GM19193 (cell line): Measurements from ENCODE around the gene GSDMA.

Experiments used
- POLR2A ChIP-seq: IDR thresholded peaks from 4 replicates; pipeline ENCODE4 v1.6.1; 2011; ENCODE audit not compliant: insufficient read depth, insufficient read length; ENCODE audit errors: extremely low read depth

The GSDMA gene

GRCh38 chr17:39996162-39996561 lies 33.4 kb downstream of the GSDMA start:
- TF ChIP-seq POLR2A = no peak

DNA sequence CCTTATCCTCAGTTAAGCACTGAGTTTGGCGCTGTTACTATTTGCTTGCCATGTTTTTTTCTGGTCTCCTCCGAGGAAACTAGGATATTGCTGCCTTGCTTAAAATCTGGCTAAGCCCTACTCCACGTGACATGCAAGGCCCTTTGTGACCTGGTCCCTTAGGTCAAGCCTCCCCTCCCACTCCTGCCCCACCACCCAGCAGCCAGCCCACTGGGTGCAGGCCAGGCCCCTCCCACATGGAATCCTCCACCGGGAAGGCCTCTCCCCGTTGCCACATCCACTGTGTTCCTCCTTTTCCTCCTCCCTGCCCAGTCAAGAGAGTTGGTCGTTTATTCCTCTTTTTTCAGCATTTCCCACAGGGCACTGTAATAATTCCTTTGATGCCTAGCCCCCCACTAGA lies 34.0 kb downstream of the GSDMA start:
- TF ChIP-seq POLR2A = no peak

GRCh38 chr17:39997543-39997942 lies 34.7 kb downstream of the GSDMA start:
- no peak for TF ChIP-seq POLR2A

GRCh38 chr17:39999067-39999466 lies 36.3 kb downstream of the GSDMA start:
- no peak for TF ChIP-seq POLR2A

GRCh38 chr17:40000161-40000560 lies 37.4 kb downstream of the GSDMA start:
- TF ChIP-seq POLR2A = no peak

GRCh38 chr17:40004072-40004471 lies 41.3 kb downstream of the GSDMA start:
- TF ChIP-seq POLR2A = no peak

GRCh38 chr17:40004712-40005111 lies 41.9 kb downstream of the GSDMA start:
- no peak for TF ChIP-seq POLR2A

GRCh38 chr17:40005520-40005919 lies 42.7 kb downstream of the GSDMA start:
- TF ChIP-seq POLR2A = no peak

DNA sequence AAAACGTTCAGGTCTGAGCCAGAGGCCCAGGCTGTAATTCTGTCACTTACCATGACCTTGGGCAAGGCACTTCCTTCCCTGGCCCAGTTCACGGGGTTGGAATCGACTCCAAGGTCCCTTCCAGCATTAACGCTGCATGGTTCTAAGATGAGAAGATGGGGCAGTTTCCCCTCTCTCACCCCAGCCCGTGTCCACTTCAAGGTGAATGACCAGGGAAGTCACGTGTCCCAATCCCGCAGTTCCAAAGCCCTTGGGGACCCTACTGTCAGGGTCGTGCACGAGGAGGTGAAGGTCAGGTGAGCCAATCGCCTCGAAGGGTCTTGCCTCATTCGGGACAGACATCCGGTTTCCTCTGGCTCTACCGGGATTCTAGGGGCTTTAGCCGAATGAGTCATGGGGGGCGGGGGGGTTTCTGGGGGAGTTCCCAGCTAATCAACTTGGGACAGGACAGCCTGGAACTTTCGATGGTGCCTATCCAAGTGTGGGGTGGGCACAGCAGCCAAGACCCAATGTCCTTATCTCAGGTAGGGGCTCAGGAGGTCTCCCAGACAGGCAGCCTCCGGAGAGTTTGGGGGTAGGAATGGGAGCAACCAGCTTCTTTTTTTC lies 51.7 kb downstream of the GSDMA start:
- no peak for TF ChIP-seq POLR2A

DNA sequence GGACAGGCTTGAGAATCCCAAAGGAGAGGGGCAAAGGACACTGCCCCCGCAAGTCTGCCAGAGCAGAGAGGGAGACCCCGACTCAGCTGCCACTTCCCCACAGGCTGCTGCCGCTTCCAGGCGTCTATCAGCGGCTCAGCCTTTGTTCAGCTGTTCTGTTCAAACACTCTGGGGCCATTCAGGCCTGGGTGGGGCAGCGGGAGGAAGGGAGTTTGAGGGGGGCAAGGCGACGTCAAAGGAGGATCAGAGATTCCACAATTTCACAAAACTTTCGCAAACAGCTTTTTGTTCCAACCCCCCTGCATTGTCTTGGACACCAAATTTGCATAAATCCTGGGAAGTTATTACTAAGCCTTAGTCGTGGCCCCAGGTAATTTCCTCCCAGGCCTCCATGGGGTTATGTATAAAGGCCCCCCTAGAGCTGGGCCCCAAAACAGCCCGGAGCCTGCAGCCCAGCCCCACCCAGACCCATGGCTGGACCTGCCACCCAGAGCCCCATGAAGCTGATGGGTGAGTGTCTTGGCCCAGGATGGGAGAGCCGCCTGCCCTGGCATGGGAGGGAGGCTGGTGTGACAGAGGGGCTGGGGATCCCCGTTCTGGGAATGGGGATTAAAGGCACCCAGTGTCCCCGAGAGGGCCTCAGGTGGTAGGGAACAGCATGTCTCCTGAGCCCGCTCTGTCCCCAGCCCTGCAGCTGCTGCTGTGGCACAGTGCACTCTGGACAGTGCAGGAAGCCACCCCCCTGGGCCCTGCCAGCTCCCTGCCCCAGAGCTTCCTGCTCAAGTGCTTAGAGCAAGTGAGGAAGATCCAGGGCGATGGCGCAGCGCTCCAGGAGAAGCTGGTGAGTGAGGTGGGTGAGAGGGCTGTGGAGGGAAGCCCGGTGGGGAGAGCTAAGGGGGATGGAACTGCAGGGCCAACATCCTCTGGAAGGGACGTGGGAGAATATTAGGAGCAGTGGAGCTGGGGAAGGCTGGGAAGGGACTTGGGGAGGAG lies 52.5 kb downstream of the GSDMA start, which contains the start of gene CSF3:
Gene CSF3 (plus strand): TSS at position 436 of the 993 bp plus-strand sequence. CDS start 35 bp downstream, at position 471.
- TF ChIP-seq POLR2A = no peak

GRCh38 chr17:40015998-40016985 lies 53.5 kb downstream of the GSDMA start:
- TF ChIP-seq POLR2A = no peak

DNA sequence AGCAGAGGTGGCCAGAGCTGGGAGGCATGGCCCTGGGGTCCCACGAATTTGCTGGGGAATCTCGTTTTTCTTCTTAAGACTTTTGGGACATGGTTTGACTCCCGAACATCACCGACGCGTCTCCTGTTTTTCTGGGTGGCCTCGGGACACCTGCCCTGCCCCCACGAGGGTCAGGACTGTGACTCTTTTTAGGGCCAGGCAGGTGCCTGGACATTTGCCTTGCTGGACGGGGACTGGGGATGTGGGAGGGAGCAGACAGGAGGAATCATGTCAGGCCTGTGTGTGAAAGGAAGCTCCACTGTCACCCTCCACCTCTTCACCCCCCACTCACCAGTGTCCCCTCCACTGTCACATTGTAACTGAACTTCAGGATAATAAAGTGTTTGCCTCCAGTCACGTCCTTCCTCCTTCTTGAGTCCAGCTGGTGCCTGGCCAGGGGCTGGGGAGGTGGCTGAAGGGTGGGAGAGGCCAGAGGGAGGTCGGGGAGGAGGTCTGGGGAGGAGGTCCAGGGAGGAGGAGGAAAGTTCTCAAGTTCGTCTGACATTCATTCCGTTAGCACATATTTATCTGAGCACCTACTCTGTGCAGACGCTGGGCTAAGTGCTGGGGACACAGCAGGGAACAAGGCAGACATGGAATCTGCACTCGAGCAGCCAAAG lies 54.7 kb downstream of the GSDMA start:
- no peak for TF ChIP-seq POLR2A

DNA sequence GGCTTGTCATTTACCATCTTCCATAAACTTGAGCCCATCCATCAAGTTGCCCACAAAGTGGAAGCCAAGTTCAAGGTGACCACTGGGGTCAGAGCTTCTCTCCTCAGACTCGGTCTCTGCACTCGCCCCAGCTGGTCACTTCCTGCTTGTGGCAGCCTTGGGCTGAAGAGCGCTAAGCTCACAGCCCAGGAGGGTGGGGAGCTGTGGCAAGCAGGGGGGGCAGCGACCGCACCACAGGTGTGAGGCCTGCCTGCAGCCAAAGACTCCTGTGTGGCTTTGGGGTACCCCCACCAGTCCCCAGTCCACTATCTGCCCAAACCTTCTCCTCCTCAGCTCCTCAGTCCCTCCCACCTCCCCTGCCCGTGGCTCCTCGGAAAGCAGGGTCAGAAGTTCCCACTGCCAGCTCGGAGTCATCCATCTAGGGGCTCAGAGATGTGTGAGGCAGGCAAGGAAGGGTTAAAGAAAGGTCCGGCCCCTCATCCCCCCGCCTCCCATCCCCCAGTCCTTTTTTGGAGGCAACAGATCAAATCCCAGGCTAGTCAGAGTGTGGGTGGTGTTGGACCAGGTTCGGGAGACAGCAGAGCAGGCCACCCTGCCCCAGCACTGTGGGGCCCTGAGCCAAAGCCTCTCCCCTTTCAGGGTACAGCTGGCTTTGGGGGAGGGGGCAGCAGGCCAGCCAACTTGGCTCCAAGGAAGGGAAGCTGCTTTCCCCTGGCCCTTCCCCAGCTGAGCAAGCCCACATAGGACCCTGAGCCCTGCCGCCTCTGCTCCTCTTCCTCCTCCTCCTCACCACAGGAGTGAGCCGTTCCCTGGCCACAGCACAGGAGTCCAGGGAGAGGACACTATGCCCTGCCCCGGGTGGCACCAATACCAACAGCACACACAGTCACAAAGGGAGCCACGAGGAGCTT lies 55.7 kb downstream of the GSDMA start:
- no peak for TF ChIP-seq POLR2A
